SIG-M5 treated with dmso at 0.1 percent for 504 hours (cell line): Measurements from ENCODE around the gene CAVIN3.
"Not testable (repeated sequence)": the region's sequence is repeated elsewhere in the genome, so short reads cannot be mapped to it uniquely, and the experiment has no call there.

ENCODE experiments used
- DNase-seq: peaks from one replicate; lab custom pipeline; 2025; ENCODE audit not compliant: unreplicated experiment; lab: John Stamatoyannopoulos, UW

The CAVIN3 gene

DNA sequence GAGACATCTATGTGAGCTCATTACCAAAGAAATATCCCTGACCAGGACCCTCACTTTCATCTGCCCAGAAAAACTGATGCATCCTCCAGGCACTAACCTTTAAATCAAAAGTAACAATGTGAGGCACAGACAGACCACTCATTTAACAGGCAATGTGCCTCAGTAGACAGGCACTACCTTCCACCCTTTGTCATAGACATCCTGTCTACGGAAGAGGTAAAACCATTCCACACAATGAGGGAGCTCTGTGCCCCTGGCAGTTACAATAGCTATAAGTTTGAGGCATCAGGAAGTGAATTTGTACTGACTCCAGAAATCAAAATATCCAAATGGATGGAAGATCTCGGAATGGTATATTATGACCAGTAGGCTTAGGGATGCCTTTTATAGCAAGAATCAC lies 6.7 kb upstream of the CAVIN3 start:
- no peak for DNase-seq

DNA sequence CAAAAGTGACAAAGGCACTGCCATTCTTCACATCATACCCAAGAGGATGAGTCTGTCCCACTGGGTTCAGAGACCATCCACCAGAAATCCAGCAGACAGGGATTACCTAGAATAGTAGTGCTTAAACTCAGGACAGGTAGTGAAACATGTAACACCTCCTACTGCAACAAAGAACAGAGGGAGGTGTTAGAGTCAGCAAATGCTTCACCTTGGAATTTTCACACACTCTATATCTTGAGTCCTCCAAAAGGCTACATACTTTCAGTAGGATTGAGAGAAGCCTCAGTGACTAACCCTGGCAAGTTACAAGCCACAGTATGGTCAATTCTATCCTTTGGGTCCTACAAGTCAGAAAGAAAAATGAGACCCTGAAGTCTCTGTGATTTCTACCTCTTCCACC lies 6.0 kb upstream of the CAVIN3 start:
- DNase-seq: no peak

DNA sequence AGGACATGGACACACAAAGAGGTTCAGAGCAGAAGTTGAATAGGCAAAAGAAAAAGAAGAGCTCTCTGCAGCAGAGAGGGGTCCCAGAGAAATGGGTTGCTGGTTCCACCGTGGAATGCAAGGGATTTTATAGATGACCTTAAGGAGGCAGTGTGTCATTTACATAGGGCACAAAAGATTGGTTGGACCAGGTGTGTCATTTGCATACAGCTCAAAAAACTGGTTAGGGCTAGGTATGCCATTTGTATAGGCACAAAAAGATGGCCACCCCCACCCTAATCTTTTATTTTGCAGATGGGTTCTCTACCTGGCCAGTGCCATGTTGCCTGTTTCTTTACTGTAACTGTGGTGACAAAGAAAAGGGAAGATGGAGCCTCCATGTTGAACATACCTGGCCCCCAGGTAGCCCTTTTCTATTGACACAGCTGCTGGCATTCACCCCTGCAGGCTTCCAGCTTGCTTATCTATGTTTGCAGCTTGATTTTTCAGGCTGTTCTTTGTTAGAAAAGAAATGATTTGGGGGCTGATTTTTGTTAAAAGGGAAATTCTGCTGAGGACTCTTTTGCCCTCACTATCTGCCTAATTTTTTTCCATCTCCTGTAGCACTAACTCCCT lies 3.1 kb upstream of the CAVIN3 start:
- DNase-seq: no peak

DNA sequence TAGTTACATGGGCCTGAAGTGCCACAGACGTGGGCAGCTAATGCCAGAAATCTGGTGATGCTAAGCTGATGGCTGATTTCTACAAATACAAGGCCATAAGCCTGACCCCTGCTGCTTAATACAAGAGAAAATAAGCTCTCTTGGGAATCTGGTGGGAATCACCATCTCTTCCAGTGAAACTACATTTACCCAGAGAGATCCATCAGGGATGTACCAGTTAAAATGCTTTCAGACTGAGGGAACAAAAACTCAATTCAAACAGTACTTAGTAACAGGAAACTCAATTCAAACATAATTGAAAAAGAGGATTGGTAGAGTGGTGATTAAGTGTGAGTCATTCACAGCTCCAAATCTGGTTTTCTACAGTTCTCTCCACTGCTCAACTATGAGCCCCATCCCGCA lies 1.7 kb upstream of the CAVIN3 start:
- DNase-seq: peak; percentile 28

DNA sequence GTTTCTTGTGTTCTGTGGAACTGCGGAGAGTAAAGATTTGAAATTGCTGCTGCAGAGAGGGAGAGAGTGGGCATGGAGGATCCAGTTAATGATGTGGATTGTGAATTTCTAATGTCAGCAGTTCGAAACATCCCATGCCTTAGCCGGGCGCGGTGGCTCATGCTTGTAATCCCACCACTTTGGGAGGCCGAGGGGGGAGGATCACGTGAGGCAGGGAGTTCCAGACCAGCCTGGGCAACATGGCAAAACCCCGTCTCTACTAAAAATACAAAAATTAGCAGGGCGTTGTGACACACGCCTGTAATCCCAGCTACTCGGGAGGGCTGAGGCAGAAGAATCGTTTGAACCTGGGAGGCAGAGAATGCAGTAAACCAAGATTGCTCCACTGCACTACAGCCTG lies 1.1 kb upstream of the CAVIN3 start:
- DNase-seq: no peak

DNA sequence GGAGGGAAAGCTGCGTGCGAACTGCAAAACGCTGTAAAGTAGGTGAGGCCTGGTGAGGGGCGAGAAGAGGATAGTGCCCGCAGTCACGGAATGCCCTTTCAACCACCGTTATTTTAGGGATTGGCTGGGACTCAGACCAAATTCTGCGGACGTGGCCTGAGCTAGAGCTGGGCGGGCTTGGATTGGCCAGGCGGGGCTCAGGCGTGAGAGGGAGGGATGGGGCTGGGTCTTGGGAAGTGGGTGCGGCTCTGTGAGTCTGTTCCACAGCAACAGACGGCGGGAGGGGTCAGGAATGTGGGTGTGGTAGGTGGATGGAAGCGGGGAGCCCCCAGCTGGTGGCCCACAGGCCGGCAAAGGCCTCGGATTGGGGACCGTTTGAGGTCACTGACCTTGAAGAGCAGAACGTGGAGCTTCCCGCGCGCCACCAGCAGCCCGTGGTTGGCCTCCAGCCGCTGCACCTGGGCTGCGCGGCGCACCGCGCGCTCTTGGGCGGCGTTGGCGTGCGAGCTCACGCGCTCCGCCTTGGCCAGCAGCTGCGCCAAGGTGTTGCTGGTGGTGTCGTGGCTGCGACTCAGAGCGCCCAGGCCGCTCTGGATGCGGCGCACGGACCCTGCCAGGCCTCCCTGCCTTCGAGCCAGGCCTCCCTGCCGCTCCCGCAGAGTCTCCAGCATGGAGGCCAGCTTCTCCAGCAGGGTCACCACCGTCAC lies 444 bp downstream of the CAVIN3 start:
- peak; percentile 72 for DNase-seq

DNA sequence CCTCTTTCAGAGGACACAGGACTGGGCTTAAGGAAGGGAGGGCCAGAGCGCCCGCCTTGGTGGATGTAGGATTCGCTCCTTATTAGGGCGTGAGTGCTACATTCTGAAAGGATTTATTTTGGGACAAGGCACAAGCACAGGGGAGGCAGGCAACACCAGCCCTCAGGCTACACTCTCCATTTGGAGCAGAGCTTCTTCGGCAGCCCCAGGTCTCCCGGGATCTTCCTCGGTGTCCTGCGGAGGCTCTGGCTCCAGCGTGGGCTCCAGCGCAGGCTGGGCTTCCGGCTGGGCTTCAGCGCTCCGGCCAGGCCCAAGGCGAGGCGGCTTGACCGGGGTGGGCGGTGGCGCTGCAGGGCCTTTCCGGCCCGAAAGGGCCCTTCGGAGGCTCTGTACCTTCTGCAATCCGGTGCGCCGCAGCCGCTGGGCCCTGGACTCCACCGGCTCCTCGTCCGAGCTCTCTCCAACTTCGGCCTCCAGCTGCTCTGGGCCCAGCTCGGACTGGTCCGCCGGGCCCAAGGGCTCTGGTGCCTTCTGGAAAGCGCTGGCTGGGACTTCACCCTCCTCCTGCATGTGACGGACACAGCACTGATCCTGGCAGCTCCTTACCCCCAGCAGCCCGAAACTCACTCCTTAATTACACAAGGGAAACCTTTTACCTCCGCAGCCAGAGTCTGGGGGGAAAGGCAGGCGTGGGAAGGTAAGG lies 1.1 kb downstream of the CAVIN3 start:
- DNase-seq: no peak

DNA sequence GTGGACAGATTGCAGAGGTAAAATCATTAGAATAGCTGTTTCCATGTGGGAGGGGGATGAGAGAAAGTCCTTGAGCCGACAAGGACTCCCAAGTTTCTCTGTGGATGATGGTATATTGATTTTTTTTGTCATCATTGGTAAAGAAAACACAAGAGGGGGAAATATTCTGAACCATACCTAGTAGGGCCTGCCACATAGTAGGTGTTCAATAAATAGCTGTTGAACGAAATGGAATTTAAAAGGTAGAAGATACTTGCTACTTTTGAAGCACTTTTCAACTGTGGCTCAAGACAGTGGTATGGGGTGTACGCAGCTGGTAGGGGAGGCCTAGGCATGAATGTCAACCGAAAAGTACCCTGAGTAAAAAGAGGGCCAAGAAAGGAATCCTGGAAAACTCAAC lies 2.1 kb downstream of the CAVIN3 start:
- no peak for DNase-seq

DNA sequence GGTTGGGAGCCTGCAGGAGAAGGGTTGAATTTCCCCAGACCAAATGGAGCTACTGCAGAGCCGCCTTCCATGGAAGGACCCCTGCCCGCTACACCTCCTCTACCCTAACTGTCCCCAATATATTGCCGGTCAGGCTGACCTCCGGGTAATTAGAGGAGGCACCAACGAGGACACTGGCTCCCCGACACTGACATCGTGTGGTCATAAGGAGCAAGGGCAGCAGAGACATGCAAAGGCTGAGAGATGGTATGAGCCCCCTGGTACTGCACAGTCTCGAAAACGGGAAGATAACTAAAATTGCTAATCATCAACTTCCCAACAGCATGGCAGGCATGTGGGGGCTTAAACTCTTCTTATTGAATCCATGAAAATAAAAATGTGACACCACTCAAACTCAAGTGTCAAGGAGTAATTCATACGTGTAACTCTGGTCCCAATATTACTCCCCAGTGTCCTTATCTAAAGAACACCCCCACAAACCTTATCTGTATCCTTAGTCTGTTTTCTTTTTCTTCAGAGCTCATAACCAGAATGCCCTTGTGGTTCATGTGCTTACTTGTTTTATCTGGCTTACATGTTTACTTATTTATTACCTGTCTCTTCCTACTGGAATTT lies 4.4 kb downstream of the CAVIN3 start:
- DNase-seq: peak; percentile 83

DNA sequence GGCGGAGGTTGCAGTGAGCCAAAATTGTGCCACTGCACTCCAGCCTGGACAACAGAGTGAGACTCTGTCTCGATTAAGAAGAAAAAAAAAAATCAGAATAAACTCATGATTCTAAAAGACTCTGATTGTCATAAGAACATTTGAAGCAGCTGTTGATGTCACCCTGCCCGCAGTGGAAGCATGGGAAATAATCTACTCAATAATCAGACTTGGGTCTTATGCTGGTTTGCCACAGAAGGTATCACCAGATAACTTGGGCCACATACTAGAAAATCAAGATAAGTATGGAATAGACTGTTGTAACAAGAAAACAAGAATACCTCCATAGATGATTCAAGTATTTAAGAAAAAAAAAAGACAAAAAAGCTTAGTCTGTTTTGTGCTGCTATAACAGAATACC lies 8.2 kb downstream of the CAVIN3 start:
- DNase-seq: no peak

DNA sequence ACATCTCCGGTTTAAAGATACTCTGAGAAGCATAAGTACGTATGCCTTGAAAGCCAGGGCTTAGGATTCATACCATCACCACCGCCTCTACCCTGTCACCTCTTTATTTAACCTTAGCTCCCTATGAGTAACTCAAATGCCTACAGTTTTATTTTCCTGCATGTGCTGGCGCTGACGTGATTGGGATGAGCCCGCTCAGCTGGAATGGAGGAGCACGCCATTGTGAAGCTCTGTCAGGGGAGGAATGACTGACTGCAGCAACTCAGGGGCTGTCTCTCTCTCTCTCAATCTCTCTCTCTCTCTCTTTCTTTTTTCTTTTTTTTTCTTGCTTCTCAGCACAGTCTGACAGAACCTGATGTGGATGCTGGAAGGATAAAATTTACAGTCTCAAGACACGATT lies 12.4 kb downstream of the CAVIN3 start:
- no peak for DNase-seq

DNA sequence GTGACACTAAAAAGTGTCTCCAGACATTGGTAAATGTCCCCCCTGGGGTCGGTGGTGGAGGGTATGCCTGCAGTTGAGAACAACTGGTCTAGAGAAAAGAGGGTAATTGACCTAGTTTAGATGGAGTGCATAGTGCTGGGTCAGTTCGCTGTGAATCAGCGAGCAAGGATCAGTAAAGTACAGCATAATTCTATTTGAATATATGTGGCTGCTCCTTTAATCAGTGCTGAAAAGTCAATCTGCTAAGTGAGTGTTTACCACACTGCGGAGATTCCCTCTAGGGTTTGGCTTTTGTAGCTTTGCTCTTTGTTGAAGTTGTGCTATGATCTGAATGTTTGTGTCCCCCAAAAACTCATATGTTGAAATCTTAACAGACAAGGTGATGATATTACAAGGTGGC lies 15.0 kb downstream of the CAVIN3 start:
- DNase-seq: no peak

DNA sequence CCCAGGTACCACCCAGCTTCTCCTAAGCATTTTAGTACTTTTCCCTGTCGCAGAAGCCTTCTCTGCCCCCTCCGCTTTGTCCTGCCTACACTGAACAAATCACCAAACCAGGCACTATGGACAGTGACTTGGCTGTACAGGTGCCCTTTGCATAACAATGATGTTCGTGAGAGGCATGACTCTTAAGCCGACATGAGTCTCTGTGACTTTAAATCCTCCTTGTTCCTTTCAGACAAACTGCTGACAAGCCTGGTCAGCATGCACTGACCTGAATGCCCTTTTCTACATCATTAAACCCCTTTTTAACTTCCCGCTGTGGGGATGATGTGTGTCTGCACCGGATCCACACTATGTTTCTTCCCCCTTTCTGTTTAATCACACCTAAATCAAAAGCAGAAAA lies 16.6 kb downstream of the CAVIN3 start:
- DNase-seq: no peak

DNA sequence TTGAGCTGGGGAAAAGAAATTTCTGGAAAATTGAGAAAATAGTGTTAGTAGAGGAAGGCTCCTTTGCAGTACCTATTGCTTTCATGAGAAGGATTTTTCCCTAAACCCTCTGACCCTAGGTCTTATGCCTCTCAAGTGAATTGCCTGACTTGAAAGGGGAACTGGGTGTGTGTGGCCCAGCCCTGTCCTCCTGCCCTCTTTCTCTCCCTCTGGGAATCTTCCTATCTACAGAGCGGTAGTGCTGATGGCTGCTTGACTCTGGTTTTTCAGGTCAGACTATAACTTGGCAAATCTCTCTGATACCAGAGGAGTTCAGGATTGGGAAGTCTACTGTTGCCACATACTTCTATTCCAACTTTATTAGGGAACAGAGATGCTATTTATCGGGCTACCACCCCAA lies 19.2 kb downstream of the CAVIN3 start:
- no peak for DNase-seq

DNA sequence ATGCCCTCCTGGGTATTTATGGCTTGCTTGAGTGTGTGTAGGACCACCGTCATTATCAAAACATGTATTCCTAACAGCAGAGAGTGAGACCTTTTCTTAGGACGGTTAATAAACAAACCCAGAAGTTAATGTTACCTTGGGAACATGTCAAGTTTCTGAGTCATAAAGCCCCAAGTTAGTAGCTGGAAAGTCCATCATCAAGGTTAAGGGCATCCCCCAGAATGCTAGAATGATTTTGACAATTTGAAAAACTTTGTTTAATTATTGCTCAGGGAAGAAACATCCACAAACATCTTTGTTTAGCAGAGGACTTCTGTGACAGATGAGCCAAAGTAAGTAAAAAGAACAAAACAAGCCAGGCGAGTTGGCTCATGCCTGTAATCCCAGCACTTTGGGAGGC lies 20.0 kb downstream of the CAVIN3 start:
- no peak for DNase-seq

DNA sequence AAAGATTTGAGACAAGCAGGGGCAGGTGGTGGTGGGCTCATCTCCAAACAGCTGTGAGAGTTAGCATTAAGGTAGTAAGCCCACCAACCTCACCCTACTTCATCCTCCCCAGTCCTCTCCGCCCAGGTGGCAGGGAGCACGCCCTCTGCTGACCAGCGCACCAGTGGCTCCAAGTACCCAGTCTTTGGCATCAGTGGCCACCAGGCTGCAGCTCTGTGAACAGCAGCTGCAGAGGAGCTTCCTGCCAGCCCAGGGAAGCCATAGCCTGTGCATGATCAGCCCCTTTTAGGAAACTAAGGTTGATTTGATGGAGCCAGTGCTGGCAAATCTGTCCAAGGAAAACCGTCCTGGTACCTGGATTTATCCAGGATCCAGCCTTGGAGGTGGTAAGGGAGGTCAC lies 21.7 kb downstream of the CAVIN3 start:
- peak; percentile 41 for DNase-seq

DNA sequence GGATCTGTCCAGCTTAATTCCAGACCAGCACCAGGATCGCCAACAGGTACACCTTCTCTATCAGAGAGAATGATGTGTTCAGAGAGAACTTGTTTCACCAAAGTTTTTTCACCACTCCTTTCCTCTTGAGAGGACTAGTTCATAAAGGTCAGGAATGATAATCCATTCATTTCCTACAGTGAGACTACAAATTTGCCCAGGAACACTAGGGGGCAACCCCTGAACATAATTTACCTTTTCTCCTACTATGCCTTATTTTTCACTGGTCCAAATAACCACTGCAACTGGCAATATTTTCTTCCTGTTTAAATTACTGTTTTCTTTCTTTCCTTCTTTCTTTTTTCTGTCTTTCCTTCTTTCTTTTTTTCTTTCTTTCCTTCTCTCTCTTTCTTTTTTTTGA lies 22.5 kb downstream of the CAVIN3 start:
- no peak for DNase-seq

DNA sequence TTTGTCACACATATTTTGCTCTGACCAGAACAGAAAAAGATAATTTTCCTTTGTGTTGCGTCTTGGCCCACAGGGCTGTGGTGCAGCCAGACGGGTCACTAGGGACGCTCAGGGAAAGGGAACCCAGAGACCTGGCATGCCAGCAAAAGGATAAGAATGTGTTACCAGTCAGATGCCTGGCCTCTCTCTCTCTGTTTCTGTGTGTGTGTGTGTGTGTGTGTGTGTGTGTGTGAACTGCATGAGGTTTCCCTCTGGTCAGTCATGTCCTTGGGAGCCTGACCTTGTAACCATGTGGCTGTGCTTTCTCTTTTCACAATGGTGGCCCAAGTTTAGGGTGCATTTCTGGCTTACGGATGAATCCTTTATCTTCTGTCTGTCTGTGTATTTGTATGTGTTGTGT lies 35.3 kb downstream of the CAVIN3 start:
- no peak for DNase-seq

DNA sequence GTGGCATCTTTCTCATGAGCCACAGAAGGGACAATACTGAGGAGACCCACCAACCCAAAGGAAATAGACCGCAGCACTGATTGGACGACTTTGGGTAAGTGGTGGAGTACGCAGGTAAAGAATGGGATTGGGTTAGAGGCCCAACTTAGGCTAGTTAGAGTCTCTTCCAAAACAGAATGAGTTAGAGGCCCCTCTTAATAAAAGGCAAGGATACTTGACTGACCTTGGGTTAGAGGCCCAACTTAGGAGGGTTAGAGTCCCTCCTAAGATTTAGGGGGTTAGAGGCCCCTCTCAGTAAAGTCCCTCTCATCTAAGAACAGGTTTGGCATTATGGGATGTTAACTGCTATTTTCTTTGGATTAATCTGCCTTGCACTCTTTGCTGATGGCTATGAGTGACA lies 36.1 kb downstream of the CAVIN3 start:
- DNase-seq: no peak

DNA sequence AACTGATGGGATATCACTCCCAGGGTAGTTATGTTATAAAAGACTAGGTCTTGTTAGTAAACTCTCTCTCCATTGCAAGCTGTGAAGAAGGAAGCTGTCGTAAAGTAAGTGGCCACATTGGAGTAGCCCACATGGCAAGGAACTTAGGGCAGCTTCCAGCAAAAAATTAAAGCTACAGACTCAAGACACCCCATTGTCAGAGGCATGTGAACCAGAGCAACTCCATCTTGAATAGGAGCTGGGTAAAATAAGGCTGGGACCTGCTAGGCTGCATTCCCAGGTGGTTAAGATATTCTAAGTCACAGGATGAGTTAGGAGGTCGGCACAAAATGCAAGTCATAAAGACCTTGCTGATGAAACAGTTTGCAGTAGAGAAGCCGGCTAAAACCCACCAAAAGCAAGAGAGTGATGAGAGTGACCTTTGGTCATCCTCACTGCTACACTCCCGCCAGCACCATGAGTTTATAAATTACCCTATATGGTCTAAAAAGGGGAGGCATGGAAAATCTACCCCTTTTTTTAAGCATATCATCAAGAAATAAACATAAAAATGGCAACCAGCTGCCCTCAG lies 36.8 kb downstream of the CAVIN3 start:
- DNase-seq: no peak

DNA sequence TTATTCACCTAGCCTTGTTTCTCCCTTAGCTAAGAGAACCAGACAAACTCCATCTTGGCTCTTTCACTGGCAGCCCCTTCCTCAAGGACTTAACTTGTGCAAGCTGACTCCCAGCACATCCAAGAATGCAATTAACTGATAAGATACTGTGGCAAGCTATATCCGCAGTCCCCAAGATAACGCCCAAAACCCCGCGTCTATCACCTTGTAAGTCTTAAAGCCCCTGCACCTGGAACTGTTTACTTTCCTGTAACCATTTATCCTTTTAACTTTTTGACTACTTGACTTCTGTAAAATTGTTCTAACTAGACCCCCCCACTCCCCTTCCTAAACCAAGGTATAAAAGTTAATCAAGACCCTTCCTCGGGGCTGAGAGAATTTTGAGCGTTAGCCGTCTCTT lies 39.5 kb downstream of the CAVIN3 start:
- not testable (repeated sequence) for DNase-seq

DNA sequence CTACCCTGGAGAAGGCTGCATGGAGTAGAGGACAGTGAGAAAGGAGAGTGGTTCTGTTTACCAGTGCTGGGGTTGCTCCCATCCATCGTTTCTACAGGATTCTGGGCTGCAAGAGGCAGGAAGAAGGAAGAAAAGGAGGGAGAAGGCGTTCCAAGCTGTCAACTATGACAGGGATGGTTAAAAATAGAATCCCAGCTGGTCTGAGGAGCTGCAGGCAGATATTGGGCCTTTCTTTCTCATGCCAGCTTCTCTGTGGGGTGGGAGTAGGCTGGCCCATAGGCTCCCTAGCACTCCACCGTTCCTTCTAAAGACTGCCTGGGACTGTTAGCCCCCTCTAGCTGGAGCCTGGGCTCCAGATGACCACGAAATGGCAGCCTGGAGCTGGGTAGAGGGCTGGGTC lies 47.1 kb downstream of the CAVIN3 start:
- no peak for DNase-seq
